SK-N-SH (cell line): ENCODE results near the gene ADCY9.

Experiments used
- CTCF ChIP-seq: fragments of 200-600 bp; sonication (generic); IDR thresholded peaks from 2 replicates; pipeline ENCODE4 v1.6.1; 2017; ENCODE audit warnings: antibody characterized with exemption, mild to moderate bottlenecking, moderate library complexity
- FOXM1 ChIP-seq: IDR thresholded peaks from 2 replicates; pipeline ENCODE4 v1.4.0; 2012; ENCODE audit warnings: low read depth, mild to moderate bottlenecking
- GABPA ChIP-seq: IDR thresholded peaks from 2 replicates; pipeline ENCODE4 v1.4.0; 2012; ENCODE audit warnings: low read depth, mild to moderate bottlenecking

GRCh38 chr16:4033951-4034350 is 82.3 kb downstream of the ADCY9 start:
- no peak for TF ChIP-seq FOXM1
- no peak for TF ChIP-seq GABPA
- TF ChIP-seq CTCF = no peak
